Uterus (tissue), 4 donors: Measurements from ENCODE around the gene ELMO1. TPM values are rescaled to one million over a fixed set of nuclear protein-coding genes. Genes with fewer than 3 reads are reported as not detected.

Experiments used
- DNase-seq, 2 donors: peaks; one replicate each; pipeline ENCODE4 v3.0.0-alpha.2; 2019 to 2020
- H3K27ac ChIP-seq, 2 donors: fragments of 200-600 bp; sonication (generic); 1 replicate in 1 of 2; 2 replicates in 1 of 2; pipeline ENCODE4 v1.5.1; 2016 to 2018
- H3K27me3 ChIP-seq, 2 donors: fragments of 200-600 bp; sonication (generic); one replicate each; pipeline ENCODE4 v1.5.1; 2018 to 2019; ENCODE audit warnings: control low read depth in 1 of 2
- H3K36me3 ChIP-seq, 2 donors: fragments of 200-600 bp; sonication (generic); one replicate each; pipeline ENCODE4 v1.5.1; 2019; ENCODE audit warnings: control low read depth in 1 of 2
- H3K4me1 ChIP-seq, 2 donors: fragments of 200-600 bp; sonication (generic); one replicate each; pipeline ENCODE4 v1.5.1; 2018 to 2019; ENCODE audit warnings: control low read depth in 1 of 2
- H3K4me3 ChIP-seq, 2 donors: fragments of 200-600 bp; sonication (generic); 1 replicate in 1 of 2; 2 replicates in 1 of 2; pipeline ENCODE4 v1.5.1; 2018 to 2019; ENCODE audit warnings: mild to moderate bottlenecking in 1 of 2
- H3K9me3 ChIP-seq, 2 donors: fragments of 200-600 bp; sonication (generic); one replicate each; pipeline ENCODE4 v1.5.1; 2019; ENCODE audit warnings: control low read depth in 1 of 2
- CTCF ChIP-seq, 4 experiments: fragments of 200-600 bp in 2 of 4; fragments of 450-650 bp in 2 of 4; sonication (generic) in 2 of 4; IDR thresholded peaks; one replicate each; pipeline ENCODE4 v1.5.1; 2016 to 2019; ENCODE audit warnings: antibody characterized with exemption in 4 of 4, mild to moderate bottlenecking in 2 of 4, moderate library complexity in 1 of 4
- POLR2A ChIP-seq, 2 donors: fragments of 450-650 bp; IDR thresholded peaks; one replicate each; pipeline ENCODE4 v1.6.1; 2016; ENCODE audit warnings: antibody characterized with exemption in 2 of 2, mild to moderate bottlenecking in 1 of 2, moderate library complexity in 1 of 2
- intact Hi-C: fragments of 100-400 bp; cut with DNase I; formaldehyde crosslinking; loops from one replicate; pipeline ENCODE4 v1.15.1; 2023; ENCODE audit warnings: low total_unique reads
- total RNA-seq, 4 donors: library from RNA; depleted of rRNA in 3 of 4; stranded (reverse); fragments of >200 nt in 3 of 4; gene quantifications; one replicate each; pipeline versions ENCODE4 v1.1.0 to v1.2.4, GENCODE V29; 2014 to 2023
- donor health status: DM: yes; HTN: yes; CAD: no.

Gene ELMO1
- total RNA-seq, 4 donors from 2014 or later = 37.9 to 64.7 (median 55.5) TPM

GRCh38 chr7:37215290-37215923 is 233.3 kb downstream of the ELMO1 start:
- no peaks in the 10 kb centered on the region for H3K4me1 ChIP-seq
- no peaks in the 10 kb centered on the region for H3K27me3 ChIP-seq
- no peaks in the 10 kb centered on the region for H3K36me3 ChIP-seq
- no peaks in the 10 kb centered on the region for H3K9me3 ChIP-seq
- DNase-seq = no peak
- no peak overlapping the region for H3K4me3 ChIP-seq
- intact Hi-C loops = no loop called here
- H3K27ac ChIP-seq = peak overlapping the region in 1 of 2 donors; percentile 26
- no peak for TF ChIP-seq POLR2A (IDR thresholded peaks at IDR 0.05)
- no peak for TF ChIP-seq CTCF (IDR thresholded peaks at IDR 0.05)

GRCh38 chr7:37212556-37212955 is 236.1 kb downstream of the ELMO1 start:
- no peak overlapping the region for H3K27ac ChIP-seq
- peaks cover 0 to 10% of the 10 kb centered on the region in 2 donors for H3K4me1 ChIP-seq
- DNase-seq = no peak
- no peaks in the 10 kb centered on the region for H3K36me3 ChIP-seq
- TF ChIP-seq CTCF (IDR thresholded peaks at IDR 0.05) (no peak), POLR2A (IDR thresholded peaks at IDR 0.05) (no peak)
- H3K9me3 ChIP-seq = no peaks in the 10 kb centered on the region
- no peaks in the 10 kb centered on the region for H3K27me3 ChIP-seq
- no peak overlapping the region for H3K4me3 ChIP-seq
- intact Hi-C loops = no loop called here

GRCh38 chr7:37212051-37212450 is 236.6 kb downstream of the ELMO1 start:
- no peaks in the 10 kb centered on the region for H3K9me3 ChIP-seq
- peak overlapping the region in 1 of 2 donors; percentile 47 for H3K27ac ChIP-seq
- no peaks in the 10 kb centered on the region for H3K36me3 ChIP-seq
- no peak for DNase-seq
- TF ChIP-seq CTCF (IDR thresholded peaks at IDR 0.05) (no peak), POLR2A (IDR thresholded peaks at IDR 0.05) (no peak)
- no peaks in the 10 kb centered on the region for H3K27me3 ChIP-seq
- intact Hi-C loops = no loop called here
- H3K4me1 ChIP-seq = peaks cover 0 to 10% of the 10 kb centered on the region in 2 donors
- H3K4me3 ChIP-seq = no peak overlapping the region

- Histone ChIP-seq H3K27me3 (no peaks in the 10 kb centered on the region), H3K4me3 (no peak overlapping the region), H3K4me1 (peaks cover 0 to 10% of the 10 kb centered on the region in 2 donors), H3K27ac (peak overlapping the region; percentile 31 to 47), H3K36me3 (no peaks in the 10 kb centered on the region), H3K9me3 (no peaks in the 10 kb centered on the region)
- DNase-seq = peak; percentile 56 to 57
- TF ChIP-seq CTCF (IDR thresholded peaks at IDR 0.05) = no peak
- TF ChIP-seq POLR2A (IDR thresholded peaks at IDR 0.05) = no peak
- intact Hi-C loops = no loop called here
Observed at GRCh38 chr7:37211097-37211880, 237.4 kb downstream of the ELMO1 start.

- intact Hi-C loops = no loop called here
- DNase-seq = no peak
- TF ChIP-seq POLR2A (IDR thresholded peaks at IDR 0.05) (no peak), CTCF (IDR thresholded peaks at IDR 0.05) (no peak)
- H3K27ac ChIP-seq = peak overlapping the region; percentile 61 to 67
- no peaks in the 10 kb centered on the region for H3K27me3 ChIP-seq
- no peaks in the 10 kb centered on the region for H3K36me3 ChIP-seq
- no peak overlapping the region for H3K4me3 ChIP-seq
- H3K4me1 ChIP-seq = peaks cover 0 to 10% of the 10 kb centered on the region in 2 donors
- H3K9me3 ChIP-seq = no peaks in the 10 kb centered on the region
Observed at GRCh38 chr7:37209195-37209594, 239.5 kb downstream of the ELMO1 start.
